Activated naive CD4-positive, alpha-beta T cell treated with anti-CD3 and anti-CD28 coated beads, Interleukin-2, amount 10 ng/mL, durations not matched to agents 7 days and 5 days (primary cell): ENCODE measurements around the gene SZT2.

ENCODE experiments used
- CTCF ChIA-PET: fragments of 350-600 bp; sonication (Branson Sonifier 250); formaldehyde crosslinking; loops from one replicate; lab custom pipeline; 2021; ENCODE audit warnings: antibody characterized with exemption; lab: Charles Lee
- DNase-seq: peaks from one replicate; pipeline ENCODE4 v3.0.0-alpha.2; 2020
- H3K27ac Mint-ChIP-seq: one replicate; pipeline ENCODE4 v1.8.0; 2021; ENCODE audit warnings: mild to moderate bottlenecking, moderate library complexity, mixed read lengths
- H3K27me3 Mint-ChIP-seq: one replicate; pipeline ENCODE4 v1.8.0; 2021; ENCODE audit warnings: mild to moderate bottlenecking, mixed read lengths
- H3K36me3 Mint-ChIP-seq: one replicate; pipeline ENCODE4 v1.8.0; 2021; ENCODE audit warnings: mixed read lengths
- H3K4me1 Mint-ChIP-seq: one replicate; pipeline ENCODE4 v1.8.0; 2021; ENCODE audit warnings: mixed read lengths
- H3K4me3 Mint-ChIP-seq: one replicate; pipeline ENCODE4 v1.8.0; 2021; ENCODE audit warnings: mild to moderate bottlenecking, moderate library complexity, mixed read lengths
- H3K9me3 Mint-ChIP-seq: one replicate; pipeline ENCODE4 v1.8.0; 2021; ENCODE audit warnings: mixed read lengths

SZT2 gene

DNA sequence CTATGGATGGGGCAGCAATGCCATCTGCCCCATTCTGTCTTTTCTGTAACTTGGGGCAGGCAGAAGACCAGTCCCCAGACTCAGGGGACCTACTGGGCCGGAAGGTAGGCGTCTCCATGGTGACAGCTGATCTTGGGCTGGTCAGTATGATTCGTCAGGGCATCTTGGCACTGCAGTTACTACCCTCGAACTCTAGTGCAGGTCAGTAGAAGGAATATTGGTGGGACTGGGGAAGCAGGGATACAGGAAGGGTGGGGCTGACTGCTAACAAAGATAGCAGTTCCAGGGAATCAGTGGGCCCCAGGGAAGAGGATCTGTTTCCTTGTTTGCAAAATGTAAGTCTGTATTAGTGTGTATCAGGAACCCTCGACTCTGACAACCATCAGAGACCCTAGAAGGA is 26.2 kb downstream of the SZT2 start:
- no peaks in the 10 kb centered on the region for H3K27me3 Mint-ChIP-seq
- no peak for DNase-seq
- no peaks in the 10 kb centered on the region for H3K9me3 Mint-ChIP-seq
- H3K27ac Mint-ChIP-seq = no peak overlapping the region
- H3K4me1 Mint-ChIP-seq = no peaks in the 10 kb centered on the region
- no peak overlapping the region for H3K4me3 Mint-ChIP-seq
- H3K36me3 Mint-ChIP-seq = peaks cover 24% of the 10 kb centered on the region
- CTCF ChIA-PET = interaction anchor here (1.2 to 4.8 kb wide), 6 partner anchors 9 to 188 kb away, joined by 3 to 73 read pairs (median 6); no protein-coding TSS in a partner anchor

GRCh38 chr1:43418858-43419257 is 29.2 kb downstream of the SZT2 start:
- Mint-ChIP-seq H3K36me3 (peaks cover 35% of the 10 kb centered on the region), H3K9me3 (no peaks in the 10 kb centered on the region), H3K4me3 (no peak overlapping the region), H3K27me3 (no peaks in the 10 kb centered on the region), H3K27ac (no peak overlapping the region), H3K4me1 (no peaks in the 10 kb centered on the region)
- CTCF ChIA-PET = interaction anchor here (1.9 kb wide), 1 partner anchor 192 kb away, joined by 5 read pairs; no protein-coding TSS in a partner anchor
- DNase-seq = no peak

- no peaks in the 10 kb centered on the region for H3K4me1 Mint-ChIP-seq
- H3K27ac Mint-ChIP-seq = no peak overlapping the region
- CTCF ChIA-PET = interaction anchor here (0.6 to 1.9 kb wide), 2 partner anchors 73 to 193 kb away, joined by 3 to 5 read pairs; no protein-coding TSS in a partner anchor
Observed at GRCh38 chr1:43419627-43420425, 30.1 kb downstream of the SZT2 start.

GRCh38 chr1:43420874-43421273 is 31.2 kb downstream of the SZT2 start:
- H3K4me1 Mint-ChIP-seq = no peaks in the 10 kb centered on the region
- H3K4me3 Mint-ChIP-seq = no peak overlapping the region
- H3K27me3 Mint-ChIP-seq = no peaks in the 10 kb centered on the region
- H3K27ac Mint-ChIP-seq = no peak overlapping the region
- CTCF ChIA-PET = no interaction called here
- no peaks in the 10 kb centered on the region for H3K9me3 Mint-ChIP-seq
- DNase-seq = no peak
- H3K36me3 Mint-ChIP-seq = peaks cover 34% of the 10 kb centered on the region

More at GRCh38 chr1:43419627-43420425, 30.1 kb downstream of the SZT2 start:
- no peaks in the 10 kb centered on the region for H3K27me3 Mint-ChIP-seq
- peaks cover 36% of the 10 kb centered on the region for H3K36me3 Mint-ChIP-seq
- H3K9me3 Mint-ChIP-seq = no peaks in the 10 kb centered on the region
- H3K4me3 Mint-ChIP-seq = no peak overlapping the region
- DNase-seq = no peak

- H3K9me3 Mint-ChIP-seq = no peaks in the 10 kb centered on the region
- CTCF ChIA-PET = no interaction called here
Observed at GRCh38 chr1:43421396-43421795, 31.7 kb downstream of the SZT2 start.

GRCh38 chr1:43421976-43422750 is 32.5 kb downstream of the SZT2 start:
- Mint-ChIP-seq H3K27me3 (no peaks in the 10 kb centered on the region), H3K9me3 (no peaks in the 10 kb centered on the region), H3K4me3 (no peak overlapping the region), H3K36me3 (peaks cover 42% of the 10 kb centered on the region), H3K27ac (no peak overlapping the region), H3K4me1 (no peaks in the 10 kb centered on the region)
- CTCF ChIA-PET = no interaction called here
- DNase-seq = no peak

More at GRCh38 chr1:43421396-43421795, 31.7 kb downstream of the SZT2 start:
- H3K4me3 Mint-ChIP-seq = no peak overlapping the region
- no peaks in the 10 kb centered on the region for H3K27me3 Mint-ChIP-seq
- H3K4me1 Mint-ChIP-seq = no peaks in the 10 kb centered on the region
- DNase-seq = no peak
- H3K27ac Mint-ChIP-seq = no peak overlapping the region
- H3K36me3 Mint-ChIP-seq = peaks cover 36% of the 10 kb centered on the region

GRCh38 chr1:43422995-43423671 is 33.4 kb downstream of the SZT2 start:
- Mint-ChIP-seq H3K4me3 (no peak overlapping the region), H3K9me3 (no peaks in the 10 kb centered on the region), H3K27ac (no peak overlapping the region), H3K4me1 (no peaks in the 10 kb centered on the region), H3K36me3 (peaks cover 44% of the 10 kb centered on the region), H3K27me3 (no peaks in the 10 kb centered on the region)
- no peak for DNase-seq
- CTCF ChIA-PET = no interaction called here

GRCh38 chr1:43423672-43424550 is 34.2 kb downstream of the SZT2 start:
- H3K36me3 Mint-ChIP-seq = peaks cover 44% of the 10 kb centered on the region

GRCh38 chr1:43425045-43425444 is 35.3 kb downstream of the SZT2 start:
- H3K9me3 Mint-ChIP-seq = no peaks in the 10 kb centered on the region
- H3K27ac Mint-ChIP-seq = no peak overlapping the region
- DNase-seq = no peak
- H3K4me1 Mint-ChIP-seq = no peaks in the 10 kb centered on the region
- CTCF ChIA-PET = no interaction called here
- no peaks in the 10 kb centered on the region for H3K27me3 Mint-ChIP-seq
- no peak overlapping the region for H3K4me3 Mint-ChIP-seq
- peaks cover 45% of the 10 kb centered on the region for H3K36me3 Mint-ChIP-seq

More at GRCh38 chr1:43423672-43424550, 34.2 kb downstream of the SZT2 start:
- DNase-seq = no peak
- no peaks in the 10 kb centered on the region for H3K27me3 Mint-ChIP-seq
- CTCF ChIA-PET = no interaction called here
- H3K4me3 Mint-ChIP-seq = no peak overlapping the region
- H3K4me1 Mint-ChIP-seq = no peaks in the 10 kb centered on the region
- no peak overlapping the region for H3K27ac Mint-ChIP-seq
- H3K9me3 Mint-ChIP-seq = no peaks in the 10 kb centered on the region

DNA sequence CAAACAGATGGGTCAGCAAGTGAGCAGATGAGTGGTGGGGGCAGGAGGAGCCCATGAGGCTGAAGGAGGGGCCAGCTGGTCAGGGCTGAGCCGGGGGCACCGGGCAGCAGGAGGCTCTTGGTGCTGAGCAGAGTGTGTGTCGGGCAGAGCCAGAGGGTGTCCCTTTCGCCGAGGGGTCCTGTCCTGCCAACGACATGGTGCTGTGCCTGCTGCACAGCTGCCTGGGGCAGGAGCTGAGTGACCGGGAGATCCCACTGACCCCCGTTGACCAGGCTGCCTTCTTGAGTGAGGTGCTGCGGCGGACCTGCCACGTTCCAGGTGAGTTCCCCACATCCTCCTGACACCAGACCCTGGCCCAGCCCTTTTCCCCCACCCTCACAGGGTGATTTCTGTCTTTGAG is 36.5 kb downstream of the SZT2 start:
- DNase-seq = no peak
- CTCF ChIA-PET = interaction anchor here (2.2 kb wide), 1 partner anchor 12 kb away, joined by 5 read pairs; no protein-coding TSS in a partner anchor
- Mint-ChIP-seq H3K9me3 (no peaks in the 10 kb centered on the region), H3K4me1 (no peaks in the 10 kb centered on the region), H3K27ac (no peak overlapping the region), H3K36me3 (peaks cover 44% of the 10 kb centered on the region), H3K4me3 (no peak overlapping the region), H3K27me3 (no peaks in the 10 kb centered on the region)

GRCh38 chr1:43427524-43427923 is 37.8 kb downstream of the SZT2 start:
- CTCF ChIA-PET = interaction anchor here (2.2 kb wide), 1 partner anchor 13 kb away, joined by 5 read pairs; no protein-coding TSS in a partner anchor
- H3K9me3 Mint-ChIP-seq = no peaks in the 10 kb centered on the region
- H3K27ac Mint-ChIP-seq = no peak overlapping the region
- peaks cover 41% of the 10 kb centered on the region for H3K36me3 Mint-ChIP-seq
- no peaks in the 10 kb centered on the region for H3K4me1 Mint-ChIP-seq
- no peak for DNase-seq
- H3K27me3 Mint-ChIP-seq = no peaks in the 10 kb centered on the region
- no peak overlapping the region for H3K4me3 Mint-ChIP-seq

DNA sequence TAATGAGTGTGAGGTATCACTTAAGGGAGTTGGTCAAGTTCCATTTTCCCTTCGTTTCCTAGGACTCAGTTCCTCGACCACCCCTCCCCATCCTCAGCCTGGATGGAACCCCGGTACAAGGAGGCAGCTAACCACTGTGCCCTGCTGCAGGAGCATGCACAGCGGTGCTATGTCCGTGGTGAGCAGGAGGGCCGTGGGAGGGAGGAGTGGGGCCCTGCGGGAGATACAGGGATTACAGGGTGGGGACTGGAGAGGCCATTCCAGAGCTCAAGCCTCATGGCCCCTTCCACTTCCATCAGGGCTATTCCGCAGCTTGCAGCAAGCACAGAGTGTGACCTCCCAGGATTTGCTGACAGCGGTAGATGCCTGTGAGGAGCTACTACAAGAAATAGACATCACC is 38.2 kb downstream of the SZT2 start:
- no peak for DNase-seq
- Mint-ChIP-seq H3K4me3 (no peak overlapping the region), H3K27me3 (no peaks in the 10 kb centered on the region), H3K4me1 (no peaks in the 10 kb centered on the region), H3K27ac (no peak overlapping the region), H3K36me3 (peaks cover 38% of the 10 kb centered on the region), H3K9me3 (no peaks in the 10 kb centered on the region)
- CTCF ChIA-PET = interaction anchor here (2.2 kb wide), 1 partner anchor 14 kb away, joined by 5 read pairs; no protein-coding TSS in a partner anchor

GRCh38 chr1:43430831-43431230 is 41.1 kb downstream of the SZT2 start:
- CTCF ChIA-PET = no interaction called here
- peaks cover 5% of the 10 kb centered on the region for H3K4me1 Mint-ChIP-seq
- H3K4me3 Mint-ChIP-seq = no peak overlapping the region
- DNase-seq = no peak
- H3K27ac Mint-ChIP-seq = no peak overlapping the region
- H3K9me3 Mint-ChIP-seq = no peaks in the 10 kb centered on the region
- H3K27me3 Mint-ChIP-seq = no peaks in the 10 kb centered on the region
- peaks cover 35% of the 10 kb centered on the region for H3K36me3 Mint-ChIP-seq
